A549 (cell line): ENCODE measurements around the gene METAP2. TPM values are rescaled to one million over a fixed set of nuclear protein-coding genes. Genes with fewer than 3 reads are reported as not detected.

Experiments
- ATAC-seq, 2 experiments: fragments of 200-7000 bp in 1 of 2; fragments of >200 bp in 1 of 2; cut with Nextera tagmentation in 1 of 2; cut with Tn5 transposase in 1 of 2; 3 replicates each; pipeline versions ENCODE4 v1.8.0 to v1.9.1; 2018 to 2020; ENCODE audit warnings: mild to moderate bottlenecking in 1 of 2, moderate library complexity in 1 of 2
- CTCF ChIA-PET: fragments of 300-600 bp; sonication (Branson Sonifier 250); formaldehyde crosslinking; extraction: SDS; loops from one replicate; lab custom pipeline; 2021; ENCODE audit warnings: antibody characterized with exemption, inconsistent platforms; lab: Yijun Ruan, JAX
- POLR2A ChIA-PET: fragments of 350-600 bp; formaldehyde crosslinking; extraction: SDS; loops from one replicate; lab custom pipeline; 2021; ENCODE audit warnings: antibody characterized with exemption, inconsistent platforms; lab: Yijun Ruan, JAX
- DNase-seq, 2 experiments: peaks; one replicate each; pipeline versions ENCODE4 v3.0.0 to v3.0.0-alpha.2; 2011 to 2016; ENCODE audit warnings: low read depth in 1 of 2, low spot score in 1 of 2
- FAIRE-seq: peaks from 2 replicates; lab custom pipeline; 2011; peaks lifted over from hg19 to GRCh38; lab: Jason Lieb, UNC
- H3K27ac ChIP-seq, 2 experiments: fragments of >200 bp; sonication (Bioruptor Twin); formaldehyde crosslinking; 3 replicates each; pipeline ENCODE4 v1.5.1; 2016 to 2017
- H3K4me1 ChIP-seq: fragments of >200 bp; sonication (Bioruptor Twin); formaldehyde crosslinking; 3 replicates; pipeline ENCODE4 v1.6.1; 2016
- H3K4me2 ChIP-seq: fragments of >200 bp; sonication (Bioruptor Twin); formaldehyde crosslinking; 3 replicates; pipeline ENCODE4 v1.6.1; 2016
- H3K4me3 ChIP-seq: fragments of >200 bp; sonication (Bioruptor Twin); formaldehyde crosslinking; 3 replicates; pipeline ENCODE4 v1.5.1; 2016
- H3K9me3 ChIP-seq: fragments of >200 bp; sonication (Bioruptor Twin); formaldehyde crosslinking; 3 replicates; pipeline ENCODE4 v1.6.1; 2016
- BCL3 ChIP-seq: fragments of >200 bp; sonication (Bioruptor Twin); formaldehyde crosslinking; IDR thresholded peaks from 3 replicates; pipeline ENCODE4 v1.6.1; 2016
- BHLHE40 ChIP-seq: IDR thresholded peaks from 2 replicates; pipeline ENCODE4 v1.6.1; 2012; ENCODE audit warnings: low read depth, low read length, inconsistent platforms
- CHD2 ChIP-seq: fragments of 150-350 bp; IDR thresholded peaks from 2 replicates; pipeline ENCODE4 v1.6.1; 2014; ENCODE audit warnings: low read length; ENCODE audit not compliant: partially characterized antibody
- EP300 ChIP-seq, 2 experiments: fragments of >200 bp; sonication (Bioruptor Twin); formaldehyde crosslinking; IDR thresholded peaks; 2 replicates in 1 of 2; 3 replicates in 1 of 2; pipeline ENCODE4 v1.6.1; 2016 to 2017
- ESRRA ChIP-seq: fragments of 150-350 bp; IDR thresholded peaks from 2 replicates; pipeline ENCODE4 v1.6.1; 2014; ENCODE audit warnings: mild to moderate bottlenecking, low read length, borderline replicate concordance
- FOSB ChIP-seq: fragments of 250-450 bp; sonication (Bioruptor Pico); IDR thresholded peaks from 2 replicates; pipeline ENCODE4 v1.5.0; 2020; ENCODE audit warnings: mild to moderate bottlenecking, moderate library complexity
- FOSL2 ChIP-seq, 2 experiments: fragments of 450-650 bp in 1 of 2; fragments of >200 bp in 1 of 2; sonication (Bioruptor Twin) in 1 of 2; formaldehyde crosslinking; IDR thresholded peaks; 2 replicates each; pipeline versions ENCODE4 v1.5.0 to v1.6.1; 2016 to 2020; ENCODE audit warnings: mild to moderate bottlenecking in 1 of 2, moderate library complexity in 1 of 2
- HDAC2 ChIP-seq: fragments of 200-600 bp; sonication (generic); IDR thresholded peaks from 2 replicates; pipeline ENCODE4 v1.6.1; 2016
- HEYL ChIP-seq: fragments of 250-450 bp; sonication (Bioruptor Pico); IDR thresholded peaks from 2 replicates; pipeline ENCODE4 v1.8.0; 2021; ENCODE audit warnings: mild to moderate bottlenecking, moderate library complexity
- HMGXB4 ChIP-seq: fragments of 250-450 bp; sonication (Bioruptor Pico); IDR thresholded peaks from 2 replicates; pipeline ENCODE4 v1.5.0; 2021; ENCODE audit warnings: mild to moderate bottlenecking, moderate library complexity, borderline replicate concordance
- JUNB ChIP-seq: fragments of >200 bp; sonication (Bioruptor Twin); formaldehyde crosslinking; IDR thresholded peaks from 2 replicates; pipeline ENCODE4 v1.6.1; 2016
- KDM1A ChIP-seq: fragments of 200-600 bp; sonication (generic); IDR thresholded peaks from 2 replicates; pipeline ENCODE4 v1.6.1; 2016; ENCODE audit warnings: low read depth, mild to moderate bottlenecking
- KDM5A ChIP-seq: fragments of 200-600 bp; sonication (generic); IDR thresholded peaks from 2 replicates; pipeline ENCODE4 v1.6.1; 2016; ENCODE audit warnings: antibody characterized with exemption, mild to moderate bottlenecking
- MAFK ChIP-seq: fragments of 450-650 bp; IDR thresholded peaks from 2 replicates; pipeline ENCODE4 v1.6.1; 2014; ENCODE audit not compliant: partially characterized antibody
- MAX ChIP-seq: IDR thresholded peaks from 2 replicates; pipeline ENCODE4 v1.6.1; 2012
- NR3C1 ChIP-seq: fragments of >200 bp; sonication (Bioruptor Twin); formaldehyde crosslinking; IDR thresholded peaks from 3 replicates; pipeline ENCODE4 v1.6.1; 2017
- PHF8 ChIP-seq: fragments of 200-600 bp; sonication (generic); IDR thresholded peaks from 2 replicates; pipeline ENCODE4 v1.6.1; 2016; ENCODE audit warnings: low read depth, mild to moderate bottlenecking, antibody characterized with exemption, moderate library complexity, borderline replicate concordance
- POLR2AphosphoS2 ChIP-seq: conservative IDR thresholded peaks from 2 replicates; pipeline ENCODE4 v1.6.1; 2012; ENCODE audit warnings: low read length, improper control_type of control experiment, inconsistent platforms
- RAD21 ChIP-seq, 2 experiments: fragments of >200 bp in 1 of 2; sonication (Bioruptor Twin) in 1 of 2; formaldehyde crosslinking in 1 of 2; IDR thresholded peaks in 1 of 2; conservative IDR thresholded peaks in 1 of 2; 2 replicates in 1 of 2; 3 replicates in 1 of 2; pipeline ENCODE4 v1.6.1; 2012 to 2018; ENCODE audit warnings: inconsistent platforms in 1 of 2
- RFX5 ChIP-seq: fragments of 450-650 bp; IDR thresholded peaks from 2 replicates; pipeline ENCODE4 v1.7.1; 2014; ENCODE audit warnings: antibody characterized with exemption, mild to moderate bottlenecking, moderate library complexity
- RNF2 ChIP-seq: fragments of 200-600 bp; sonication (generic); IDR thresholded peaks from 2 replicates; pipeline ENCODE4 v1.6.1; 2016; ENCODE audit warnings: low read depth, mild to moderate bottlenecking, antibody characterized with exemption, moderate library complexity, borderline replicate concordance
- SMC3 ChIP-seq: fragments of >200 bp; sonication (Bioruptor Twin); formaldehyde crosslinking; IDR thresholded peaks from 3 replicates; pipeline ENCODE4 v1.6.1; 2018; ENCODE audit warnings: inconsistent platforms
- SREBF2 ChIP-seq: fragments of 450-650 bp; IDR thresholded peaks from 2 replicates; pipeline ENCODE4 v1.6.1; 2014; ENCODE audit warnings: mild to moderate bottlenecking, moderate library complexity
- TFCP2L1 ChIP-seq: fragments of 250-450 bp; sonication (Bioruptor Pico); IDR thresholded peaks from 2 replicates; pipeline ENCODE4 v1.5.0; 2021; ENCODE audit warnings: mild to moderate bottlenecking
- TP53 ChIP-seq: fragments of 250-450 bp; sonication (Bioruptor Pico); IDR thresholded peaks from 2 replicates; pipeline ENCODE4 v1.5.0; 2021; ENCODE audit warnings: mild to moderate bottlenecking, moderate library complexity
- USF2 ChIP-seq: fragments of 450-650 bp; IDR thresholded peaks from 2 replicates; pipeline ENCODE4 v1.6.1; 2014; ENCODE audit warnings: antibody characterized with exemption
- ZC3H11A ChIP-seq: fragments of 450-650 bp; IDR thresholded peaks from 2 replicates; pipeline ENCODE4 v1.6.1; 2014; ENCODE audit warnings: antibody characterized with exemption, mild to moderate bottlenecking
- ZNF302 ChIP-seq: fragments of 250-450 bp; sonication (Bioruptor Pico); IDR thresholded peaks from 2 replicates; pipeline ENCODE4 v1.9.0; 2021; ENCODE audit warnings: inconsistent platforms, mild to moderate bottlenecking, moderate library complexity
- WGBS: methylation state at CpG from one replicate; pipeline ENCODE4 v1.1.6; 2017; ENCODE audit errors: missing lambda C conversion rate; 5-methylcytosine and 5-hydroxymethylcytosine counted together
- polyA plus RNA-seq, 4 experiments: library from polyadenylated mRNA; depleted of rRNA in 3 of 4; stranded (reverse); fragments of >200 nt; fragmentation: RNase III in 1 of 4; extraction: RNeasy Plus Mini Kit Qiagen cat#74134 plus additional on column Dnase treatment in 1 of 4; gene quantifications; 2 replicates in 3 of 4; 3 replicates in 1 of 4; pipeline ENCODE4 v1.2.3, GENCODE V29; 2011 to 2017

The METAP2 gene
- polyA plus RNA-seq, 2 of the 4 experiments (the other 2 are of a cell fraction): 205 to 219 TPM

GRCh38 chr12:95529693-95530225, 55.8 kb downstream of the METAP2 start (continued):
- TF ChIP-seq RFX5: no peak
- no peak for TF ChIP-seq RAD21 (conservative IDR thresholded peaks at IDR 0.05 in 1 of 2, IDR thresholded peaks at IDR 0.05 in 1 of 2)

GRCh38 chr12:95532851-95533250, 58.9 kb downstream of the METAP2 start:
- POLR2A ChIA-PET: no interaction called here
- WGBS: 59% methylated on average over 5 of the region's 5 CpGs
- no peak for FAIRE-seq
- Histone ChIP-seq H3K27ac (no peak overlapping the region), H3K4me2 (no peak overlapping the region), H3K4me1 (no peaks in the 10 kb centered on the region), H3K9me3 (no peaks in the 10 kb centered on the region), H3K4me3 (no peak overlapping the region)
- ATAC-seq: no peak
- no peak for TF ChIP-seq SREBF2
- TF ChIP-seq FOSL2 (IDR thresholded peaks at IDR 0.05): no peak
- TF ChIP-seq FOSL2 (CRISPR knock-in tag; IDR thresholded peaks at IDR 0.05): no peak
- no peak for TF ChIP-seq RFX5
- no peak for TF ChIP-seq PHF8
- no peak for TF ChIP-seq MAFK
- TF ChIP-seq BHLHE40: no peak
- no peak for TF ChIP-seq FOSB (CRISPR knock-in tag)
- TF ChIP-seq POLR2AphosphoS2: no peak
- TF ChIP-seq HEYL (CRISPR knock-in tag): no peak
- CTCF ChIA-PET: interaction anchor here (0.7 to 2.4 kb wide), 7 partner anchors 9 to 836 kb away, joined by 3 to 12 read pairs (median 3); no protein-coding TSS in a partner anchor
- no peak for DNase-seq

- 47% methylated on average over 4 of the region's 4 CpGs for WGBS
- POLR2A ChIA-PET: interaction anchor here (0.6 to 1.1 kb wide), 2 partner anchors 60 to 1384 kb away, joined by 3 to 12 read pairs; partner anchors contain the start of gene METAP2
These were observed 60.0 kb downstream of the METAP2 start for GRCh38 chr12:95533985-95534384.

GRCh38 chr12:95538006-95538405, 64.1 kb downstream of the METAP2 start:
- POLR2A ChIA-PET: no interaction called here
- ATAC-seq (no peak), DNase-seq (no peak), FAIRE-seq (no peak)
- no peak overlapping the region for H3K27ac ChIP-seq
- H3K9me3 ChIP-seq: no peaks in the 10 kb centered on the region
- no peak for TF ChIP-seq NR3C1
- no peak for TF ChIP-seq ZC3H11A
- TF ChIP-seq SMC3: no peak
- no peak for TF ChIP-seq JUNB
- TF ChIP-seq HMGXB4 (CRISPR knock-in tag): no peak
- no peak for TF ChIP-seq TFCP2L1 (CRISPR knock-in tag)
- TF ChIP-seq MAX: no peak
- TF ChIP-seq TP53: no peak
- TF ChIP-seq KDM1A: no peak
- no peak for TF ChIP-seq EP300 (IDR thresholded peaks at IDR 0.05)
- TF ChIP-seq KDM5A: no peak
- no peak for TF ChIP-seq POLR2AphosphoS2
- 83% methylated on average over 4 of the region's 4 CpGs for WGBS
- no peaks in the 10 kb centered on the region for H3K4me1 ChIP-seq
- H3K4me2 ChIP-seq: no peak overlapping the region
- CTCF ChIA-PET: interaction anchor here (1.5 to 1.8 kb wide), 3 partner anchors 37 to 1403 kb away, joined by 3 to 6 read pairs (median 5); no protein-coding TSS in a partner anchor
- H3K4me3 ChIP-seq: no peak overlapping the region

More at GRCh38 chr12:95533985-95534384, 60.0 kb downstream of the METAP2 start:
- FAIRE-seq (no peak), DNase-seq (no peak), ATAC-seq (peak; percentile 64; a peak in 4 of 6 replicates)
- no peaks in the 10 kb centered on the region for H3K4me1 ChIP-seq
- CTCF ChIA-PET: interaction anchor here (0.6 to 3.0 kb wide), 36 partner anchors 9 to 988 kb away, joined by 3 to 12 read pairs (median 4); partner anchors contain the start of genes FGD6, METAP2, NDUFA12 and VEZT
- no peak overlapping the region for H3K4me3 ChIP-seq
- H3K9me3 ChIP-seq: no peaks in the 10 kb centered on the region
- H3K4me2 ChIP-seq: no peak overlapping the region
- TF ChIP-seq HDAC2: no peak
- TF ChIP-seq ESRRA: no peak
- no peak for TF ChIP-seq CHD2
- TF ChIP-seq USF2: no peak
- no peak for TF ChIP-seq BCL3
- no peak for TF ChIP-seq MAFK
- no peak for TF ChIP-seq POLR2AphosphoS2
- TF ChIP-seq ZNF302 (CRISPR knock-in tag): no peak
- no peak for TF ChIP-seq RNF2
- no peak overlapping the region for H3K27ac ChIP-seq
